HUES64 (cell line): Measurements from ENCODE around the gene PRKAR2A.
"Not testable (repeated sequence)": the region's sequence is repeated elsewhere in the genome, so short reads cannot be mapped to it uniquely, and the experiment has no call there.

ENCODE experiments used
- H3K27ac ChIP-seq: 2 replicates; pipeline ENCODE4 v1.7.0; 2013; ENCODE audit warnings: low read depth, low read length, inconsistent platforms
- H3K27me3 ChIP-seq: 2 replicates; pipeline ENCODE4 v1.6.1; 2013; ENCODE audit warnings: mild to moderate bottlenecking, low read length; ENCODE audit not compliant: insufficient read depth
- H3K36me3 ChIP-seq: 2 replicates; pipeline ENCODE4 v1.6.1; 2013; ENCODE audit warnings: mild to moderate bottlenecking, low read length; ENCODE audit not compliant: insufficient read depth
- H3K4me1 ChIP-seq: 2 replicates; pipeline ENCODE4 v1.6.1; 2013; ENCODE audit warnings: mild to moderate bottlenecking, low read length, moderate library complexity; ENCODE audit not compliant: insufficient read depth
- H3K4me3 ChIP-seq: 2 replicates; pipeline ENCODE4 v1.5.1; 2013; ENCODE audit warnings: mild to moderate bottlenecking, low read length, moderate library complexity
- H3K9ac ChIP-seq: 2 replicates; pipeline ENCODE4 v1.6.1; 2013; ENCODE audit warnings: mild to moderate bottlenecking, low read depth, low read length
- H3K9me3 ChIP-seq: 2 replicates; pipeline ENCODE4 v1.6.1; 2013; ENCODE audit warnings: low read depth, low read length; ENCODE audit not compliant: insufficient read depth
- WGBS: fragments of 150-250, 120-280 bp; methylation state at CpG from one replicate; pipeline ENCODE4 v1.1.7; 2013; ENCODE audit warnings: missing lambda C conversion rate; 5-methylcytosine and 5-hydroxymethylcytosine counted together

Gene PRKAR2A

DNA sequence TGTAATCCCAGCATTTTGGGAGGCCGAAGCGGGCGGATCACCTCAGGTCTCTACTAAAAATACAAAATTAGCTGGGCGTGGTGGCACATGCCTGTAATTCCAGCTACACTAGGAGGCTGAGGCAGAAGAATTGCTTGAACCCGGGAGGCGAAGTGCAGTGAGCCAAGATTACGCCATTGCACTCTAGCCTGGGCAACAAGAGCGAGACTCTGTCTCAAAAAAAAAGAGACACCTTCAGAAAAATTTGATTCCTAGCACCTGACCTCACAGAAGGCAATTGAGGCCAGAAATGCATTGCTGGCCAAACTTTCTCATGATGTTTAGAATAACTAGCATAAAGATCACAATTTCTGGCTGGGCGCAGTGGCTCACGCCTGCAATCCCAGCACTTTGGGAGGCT is 106.4 kb downstream of the PRKAR2A start:
- 95% methylated on average over 10 of the region's 10 CpGs for WGBS
- H3K27me3 ChIP-seq, H3K9ac ChIP-seq, H3K36me3 ChIP-seq, H3K4me1 ChIP-seq, H3K27ac ChIP-seq, H3K4me3 ChIP-seq, H3K9me3 ChIP-seq: not testable (repeated sequence)

DNA sequence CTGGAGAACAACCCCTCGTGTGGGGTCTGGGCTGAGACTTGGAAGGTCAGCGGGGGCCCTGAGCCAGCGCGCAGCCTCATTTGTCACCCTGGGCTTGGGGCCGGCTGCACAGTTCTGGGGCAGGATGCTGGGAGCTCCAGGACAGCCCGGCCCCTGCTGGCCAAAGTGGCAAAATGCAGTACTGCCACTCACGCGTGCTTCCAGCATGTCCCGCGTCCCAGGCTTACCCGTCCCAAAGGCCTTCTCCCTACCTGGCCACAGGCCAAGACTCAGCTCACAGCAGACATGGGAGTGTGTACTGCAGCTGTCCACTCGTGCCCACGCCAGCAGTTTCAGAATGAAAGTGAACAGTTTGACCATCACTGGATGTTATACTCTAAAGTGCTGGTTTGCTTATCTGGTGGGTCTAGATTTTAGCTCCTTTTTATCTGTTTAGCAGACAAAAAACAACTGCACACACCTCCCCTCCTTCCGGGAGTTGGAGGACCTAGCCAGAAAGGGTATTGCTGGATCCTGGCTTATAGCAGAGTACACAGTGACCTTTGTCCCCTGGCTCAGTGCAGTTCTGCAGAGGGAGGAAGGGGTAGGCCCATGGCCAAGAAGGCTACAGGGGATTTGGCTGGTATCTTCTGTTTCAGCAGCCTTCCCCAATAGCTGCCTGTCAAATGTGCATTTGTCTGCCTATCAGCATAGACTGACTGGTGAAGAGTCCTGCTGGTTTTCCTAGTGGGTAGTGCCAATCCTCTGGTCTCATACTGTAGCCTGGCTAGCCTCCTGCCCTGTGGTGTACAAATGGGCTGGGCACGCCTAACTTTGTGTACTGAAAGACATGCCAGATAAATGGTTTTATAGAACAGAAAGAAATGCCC is 107.5 kb downstream of the PRKAR2A start:
- H3K4me1 ChIP-seq = no peaks in the 10 kb centered on the region
- H3K9ac ChIP-seq = no peak overlapping the region
- no peaks in the 10 kb centered on the region for H3K27me3 ChIP-seq
- 35% methylated on average over 15 of the region's 15 CpGs for WGBS
- H3K27ac ChIP-seq = no peak overlapping the region
- H3K4me3 ChIP-seq = no peak overlapping the region
- no peaks in the 10 kb centered on the region for H3K36me3 ChIP-seq
- no peaks in the 10 kb centered on the region for H3K9me3 ChIP-seq

DNA sequence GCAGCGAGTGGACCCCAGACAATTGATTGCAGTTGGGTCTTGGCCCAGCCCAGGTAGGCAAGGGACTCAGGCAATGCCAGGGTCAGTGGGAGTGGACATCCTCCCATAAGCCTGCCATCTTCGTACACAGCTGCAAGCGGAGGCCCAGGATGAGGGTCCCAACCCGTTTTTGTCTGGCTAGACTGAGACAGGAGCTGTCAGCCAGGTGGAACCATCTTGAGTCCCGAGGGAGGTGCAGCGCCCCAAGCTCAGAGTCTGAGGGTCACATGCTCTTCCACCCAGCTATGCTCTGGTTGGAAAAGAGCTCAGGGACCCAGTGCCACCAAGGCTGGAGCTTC is 108.1 kb downstream of the PRKAR2A start:
- Histone ChIP-seq H3K27me3 (no peaks in the 10 kb centered on the region), H3K4me1 (no peaks in the 10 kb centered on the region), H3K27ac (no peak overlapping the region), H3K9me3 (no peaks in the 10 kb centered on the region), H3K4me3 (no peak overlapping the region), H3K9ac (no peak overlapping the region), H3K36me3 (no peaks in the 10 kb centered on the region)
- 83% methylated on average over 6 of the region's 6 CpGs for WGBS

DNA sequence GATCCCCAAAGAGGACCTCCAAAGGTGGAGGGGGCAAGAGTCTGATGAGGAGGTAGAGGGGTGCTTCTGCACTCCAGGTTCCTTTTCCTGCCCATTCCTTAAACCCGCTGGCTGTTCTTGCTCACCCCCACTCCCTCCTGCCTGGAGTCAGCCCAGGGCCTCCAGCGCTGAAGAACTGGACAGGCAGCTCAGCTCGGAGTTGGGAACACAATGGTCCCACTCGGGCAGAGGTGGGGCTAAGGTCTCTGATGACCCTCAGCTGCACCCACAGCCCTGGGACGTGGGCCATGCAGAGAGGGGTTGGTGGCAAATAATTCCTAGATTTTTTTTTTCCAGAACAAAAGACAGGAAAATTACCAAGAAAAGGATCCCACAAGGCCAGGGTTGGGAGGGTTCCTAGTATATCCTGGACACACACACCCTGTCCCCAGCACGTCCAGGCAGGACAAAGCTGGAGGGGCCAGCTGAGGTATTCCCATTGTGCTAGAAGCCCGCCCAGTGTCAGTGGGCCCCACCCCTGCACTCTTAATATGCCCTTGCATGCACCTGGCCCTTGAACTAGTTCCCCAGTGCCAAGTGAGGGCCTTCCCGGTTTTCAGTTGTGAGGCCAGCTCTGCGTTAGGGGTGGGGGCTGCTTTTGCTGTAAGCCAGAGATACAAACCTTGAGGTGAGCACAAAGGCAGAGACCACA is 108.6 kb downstream of the PRKAR2A start:
- Histone ChIP-seq H3K27ac (no peak overlapping the region), H3K27me3 (no peaks in the 10 kb centered on the region), H3K9me3 (no peaks in the 10 kb centered on the region), H3K4me1 (no peaks in the 10 kb centered on the region), H3K9ac (no peak overlapping the region), H3K4me3 (no peak overlapping the region), H3K36me3 (no peaks in the 10 kb centered on the region)
- 90% methylated on average over 9 of the region's 9 CpGs for WGBS

DNA sequence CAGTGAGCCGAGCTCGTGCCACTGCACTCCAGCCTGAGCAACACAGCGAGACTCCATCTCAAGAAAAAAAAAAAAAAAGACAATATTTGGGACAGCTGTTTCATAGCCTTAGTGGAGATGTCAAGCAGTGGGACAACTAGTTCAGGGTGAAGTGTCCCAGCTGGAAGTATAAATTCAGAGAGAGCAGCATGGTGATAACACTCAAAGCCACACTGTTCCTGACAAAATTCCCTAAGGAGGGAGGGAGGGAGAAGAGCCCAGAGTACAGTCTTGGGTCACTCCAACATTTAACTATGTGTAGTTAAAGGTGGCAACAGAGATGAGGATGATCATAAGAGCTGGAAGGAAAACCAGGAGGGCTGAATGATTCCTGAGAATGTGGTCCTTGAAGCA is 109.5 kb downstream of the PRKAR2A start:
- no peak overlapping the region for H3K9ac ChIP-seq
- 95% methylated on average over 3 of the region's 3 CpGs for WGBS
- no peaks in the 10 kb centered on the region for H3K9me3 ChIP-seq
- H3K4me3 ChIP-seq = no peak overlapping the region
- H3K27ac ChIP-seq = no peak overlapping the region
- H3K4me1 ChIP-seq = no peaks in the 10 kb centered on the region
- no peaks in the 10 kb centered on the region for H3K27me3 ChIP-seq
- H3K36me3 ChIP-seq = no peaks in the 10 kb centered on the region

DNA sequence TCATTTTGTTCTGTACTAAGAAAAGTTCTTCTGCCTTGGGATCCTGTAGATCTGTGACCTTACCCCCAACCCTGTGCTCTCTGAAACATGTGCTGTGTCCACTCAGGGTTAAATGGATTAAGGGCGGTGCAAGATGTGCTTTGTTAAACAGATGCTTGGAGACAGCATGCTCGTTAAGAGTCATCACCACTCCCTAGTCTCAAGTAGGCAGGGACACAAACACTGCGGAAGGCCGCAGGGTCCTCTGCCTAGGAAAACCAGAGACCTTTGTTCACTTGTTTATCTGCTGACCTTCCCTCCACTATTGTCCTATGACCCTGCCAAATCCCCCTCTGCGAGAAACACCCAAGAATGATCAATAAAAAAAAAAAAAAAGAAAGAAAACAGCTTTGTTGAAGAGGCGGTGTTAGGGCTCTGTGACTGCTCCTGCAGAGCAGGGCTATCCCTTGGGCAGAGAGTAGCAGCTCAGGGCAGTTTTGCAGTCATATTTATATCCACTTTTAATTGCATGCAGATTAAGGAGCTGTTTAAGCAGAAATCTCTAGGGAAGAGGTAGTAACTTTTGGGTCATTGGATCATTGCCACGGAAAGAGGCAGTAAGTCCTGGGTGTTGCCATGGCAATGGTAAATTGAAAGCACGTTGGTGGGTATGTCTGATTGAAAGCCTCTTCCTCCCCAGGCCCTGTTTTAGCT is 112.5 kb downstream of the PRKAR2A start:
- not testable (repeated sequence) for H3K27ac ChIP-seq, H3K4me3 ChIP-seq, H3K9ac ChIP-seq, H3K36me3 ChIP-seq, H3K4me1 ChIP-seq, H3K27me3 ChIP-seq, H3K9me3 ChIP-seq
- 76% methylated on average over 7 of the region's 8 CpGs for WGBS

DNA sequence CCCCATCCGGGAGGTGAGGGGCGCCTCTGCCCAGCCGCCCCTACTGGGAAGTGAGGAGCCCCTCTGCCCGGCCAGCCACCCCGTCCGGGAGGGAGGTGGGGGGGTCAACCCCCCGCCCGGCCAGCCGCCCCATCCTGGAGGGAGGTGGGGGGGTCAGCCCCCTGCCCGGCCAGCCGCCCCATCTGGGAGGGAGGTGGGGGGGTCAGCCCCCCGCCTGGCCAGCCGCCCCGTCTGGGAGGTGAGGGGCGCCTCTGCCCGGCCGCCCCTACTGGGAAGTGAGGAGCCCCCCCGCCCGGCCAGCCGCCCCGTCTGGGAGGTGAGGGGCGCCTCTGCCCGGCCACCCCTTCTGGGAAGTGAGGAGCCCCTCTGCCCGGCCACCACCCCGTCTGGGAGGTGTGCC is 113.1 kb downstream of the PRKAR2A start:
- not testable (repeated sequence) for H3K27me3 ChIP-seq, H3K4me1 ChIP-seq, H3K36me3 ChIP-seq, H3K9me3 ChIP-seq, H3K9ac ChIP-seq, H3K4me3 ChIP-seq, H3K27ac ChIP-seq
- 91% methylated on average over 20 of the region's 25 CpGs for WGBS

DNA sequence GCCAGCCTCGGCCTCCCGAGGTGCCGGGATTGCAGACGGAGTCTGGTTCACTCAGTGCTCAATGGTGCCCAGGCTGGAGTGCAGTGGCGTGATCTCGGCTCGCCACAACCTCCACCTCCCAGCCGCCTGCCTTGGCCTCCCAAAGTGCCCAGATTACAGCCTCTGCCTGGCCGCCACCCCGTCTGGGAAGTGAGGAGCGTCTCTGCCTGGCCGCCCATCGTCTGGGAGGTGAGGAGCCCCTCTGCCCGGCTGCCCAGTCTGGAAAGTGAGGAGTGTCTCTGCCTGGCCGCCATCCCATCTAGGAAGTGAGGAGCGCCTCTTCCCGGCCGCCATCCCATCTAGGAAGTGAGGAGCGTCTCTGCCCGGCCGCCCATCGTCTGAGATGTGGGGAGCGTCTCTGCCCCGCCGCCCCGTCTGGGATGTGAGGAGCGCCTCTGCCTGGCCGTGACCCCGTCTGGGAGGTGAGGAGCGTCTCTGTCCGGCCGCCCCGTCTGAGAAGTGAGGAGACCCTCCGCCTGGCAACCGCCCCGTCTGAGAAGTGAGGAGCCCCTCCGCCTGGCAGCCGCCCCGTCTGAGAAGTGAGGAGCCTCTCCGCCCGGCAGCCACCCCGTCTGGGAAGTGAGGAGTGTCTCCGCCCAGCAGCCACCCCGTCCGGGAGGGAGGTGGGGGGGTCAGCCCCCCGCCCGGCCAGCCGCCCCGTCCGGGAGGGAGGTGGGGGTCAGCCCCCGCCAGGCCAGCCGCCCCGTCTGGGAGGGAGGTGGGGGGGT is 113.7 kb downstream of the PRKAR2A start:
- not testable (repeated sequence) for H3K36me3 ChIP-seq, H3K4me3 ChIP-seq, H3K4me1 ChIP-seq, H3K9me3 ChIP-seq, H3K9ac ChIP-seq, H3K27ac ChIP-seq, H3K27me3 ChIP-seq
- 95% methylated on average over 14 of the region's 53 CpGs for WGBS

DNA sequence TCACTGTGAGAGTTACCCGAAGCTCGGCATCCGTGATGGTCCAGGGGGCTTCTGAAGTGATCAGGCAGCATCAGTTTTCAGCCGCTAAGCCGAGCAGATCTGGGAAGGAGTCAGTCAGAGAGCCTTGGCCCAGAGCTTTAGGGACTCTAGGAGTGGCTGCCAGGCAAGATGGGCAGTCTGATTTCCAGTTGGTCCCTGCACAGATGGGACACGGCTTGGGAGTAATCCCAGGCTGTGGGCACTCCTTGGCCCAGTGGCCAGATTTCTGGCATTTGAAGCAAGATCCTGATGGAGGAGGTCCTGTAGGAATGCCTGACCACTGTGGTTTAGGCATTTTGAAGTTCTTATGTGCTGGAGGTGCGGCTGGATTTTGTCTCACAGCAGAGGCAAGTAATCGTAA is 120.2 kb downstream of the PRKAR2A start:
- Histone ChIP-seq H3K4me1 (no peaks in the 10 kb centered on the region), H3K9me3 (no peaks in the 10 kb centered on the region), H3K4me3 (no peak overlapping the region), H3K27ac (no peak overlapping the region), H3K27me3 (no peaks in the 10 kb centered on the region), H3K36me3 (no peaks in the 10 kb centered on the region), H3K9ac (no peak overlapping the region)
- WGBS = 95% methylated on average over 8 of the region's 8 CpGs

DNA sequence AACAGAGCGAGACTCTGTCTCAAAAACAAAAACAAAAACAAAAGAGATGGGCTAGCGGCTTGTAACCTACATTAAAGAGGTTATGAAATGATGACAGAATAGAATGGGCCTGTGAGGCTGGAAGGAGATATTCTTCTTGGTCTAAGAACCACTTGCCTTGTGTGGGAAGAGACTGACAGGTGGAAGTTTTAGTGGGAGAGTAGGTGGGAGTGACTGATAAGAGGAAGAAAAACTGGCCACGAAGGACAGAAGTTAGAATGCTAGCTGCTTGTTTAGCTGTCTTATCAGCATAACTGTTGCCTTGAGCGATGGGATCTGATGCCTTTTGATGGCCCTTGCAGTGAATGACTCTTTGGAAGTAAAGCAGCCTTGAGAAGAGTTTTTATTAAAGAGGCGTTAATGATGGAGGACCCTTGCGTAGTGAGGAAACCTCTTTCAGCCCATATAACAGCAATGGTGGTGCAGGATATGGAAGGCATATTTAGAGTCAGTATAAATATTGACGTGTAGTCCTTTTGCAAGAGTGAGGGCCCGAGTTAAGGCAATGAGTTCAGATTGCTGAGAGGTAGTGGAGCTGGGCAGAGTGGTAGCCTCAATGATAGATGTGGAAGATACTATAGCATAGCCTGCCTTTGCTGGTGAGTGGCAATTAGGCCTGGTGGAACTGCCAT is 122.4 kb downstream of the PRKAR2A start:
- not testable (repeated sequence) for H3K9ac ChIP-seq, H3K4me3 ChIP-seq, H3K9me3 ChIP-seq, H3K27ac ChIP-seq, H3K36me3 ChIP-seq, H3K27me3 ChIP-seq, H3K4me1 ChIP-seq
- 92% methylated on average over 7 of the region's 8 CpGs for WGBS
